Measurements from ENCODE around the gene MAN1A1. TPM values are rescaled to one million over a fixed set of nuclear protein-coding genes. Genes with fewer than 3 reads are reported as not detected.

Gene MAN1A1
- total RNA-seq, 1 donor from 2014 or later, result 43.6 TPM

DNA sequence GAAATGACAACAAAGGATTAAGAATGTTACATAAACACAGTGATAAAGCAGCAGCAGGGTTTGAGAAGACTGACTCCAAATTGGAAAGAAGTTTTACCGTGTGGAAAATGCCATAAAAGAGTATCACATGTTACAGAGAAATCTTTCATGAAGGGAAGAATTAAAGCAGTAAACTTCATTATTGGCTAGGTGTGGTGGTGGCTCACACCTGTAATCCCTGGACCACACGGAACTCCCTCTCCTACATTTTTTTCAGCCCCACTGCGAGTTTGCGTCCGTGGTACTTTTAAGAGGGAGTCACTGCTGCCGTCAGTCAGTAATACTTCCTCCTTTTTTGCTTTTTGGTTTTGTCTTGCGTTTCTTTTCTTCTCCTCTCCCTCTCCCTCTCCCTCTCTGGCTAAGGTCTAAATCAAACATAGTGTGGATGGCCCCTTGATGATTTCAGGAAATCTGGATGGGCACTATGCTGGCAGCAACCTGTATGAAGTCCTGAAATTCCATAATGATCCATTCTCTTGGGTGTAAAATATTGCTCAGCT, 112.3 kb downstream of the MAN1A1 start:
- DNase-seq (ENCODE audit: low read depth in 2 of 2), result no peak

DNA sequence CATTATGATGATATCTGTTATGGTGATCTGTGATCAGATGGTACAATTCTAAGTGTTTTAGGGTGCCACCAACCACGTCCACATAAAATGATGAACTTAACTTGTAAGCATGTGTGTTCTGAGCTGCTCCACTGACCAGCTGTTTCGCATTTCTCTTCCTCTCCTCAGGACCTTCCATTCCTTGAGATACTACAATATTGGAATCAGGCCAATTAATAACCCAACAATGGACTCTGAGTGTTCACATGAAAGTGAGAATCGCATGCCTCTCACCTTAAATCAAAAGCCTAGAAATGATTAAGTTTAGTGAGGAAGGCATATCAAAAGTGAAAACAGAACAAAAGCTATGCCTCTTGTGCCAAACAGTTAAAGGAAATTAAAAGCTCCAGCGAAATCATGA, 114.6 kb downstream of the MAN1A1 start:
- DNase-seq (ENCODE audit: low read depth in 2 of 2), result no peak

DNA sequence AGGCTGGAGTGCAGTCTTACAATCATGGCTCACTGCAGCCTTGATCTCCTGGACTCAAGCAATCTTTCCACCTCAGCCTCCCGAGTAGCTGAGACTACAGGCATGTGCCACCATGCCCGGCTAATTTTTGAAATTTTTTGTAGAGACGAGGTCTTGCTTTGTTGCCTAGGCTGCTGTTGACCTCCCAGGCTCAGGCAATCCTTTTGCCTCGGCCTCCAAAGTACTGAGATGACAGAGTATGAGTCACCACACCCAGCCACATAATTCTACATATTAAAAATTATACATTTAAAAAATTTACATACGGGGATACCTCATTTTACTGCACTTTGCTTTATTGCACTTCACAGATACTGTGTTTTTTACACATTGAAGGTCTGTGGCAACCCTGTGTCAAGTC, 115.1 kb downstream of the MAN1A1 start:
- no peak for DNase-seq (ENCODE audit: low read depth in 2 of 2)

DNA sequence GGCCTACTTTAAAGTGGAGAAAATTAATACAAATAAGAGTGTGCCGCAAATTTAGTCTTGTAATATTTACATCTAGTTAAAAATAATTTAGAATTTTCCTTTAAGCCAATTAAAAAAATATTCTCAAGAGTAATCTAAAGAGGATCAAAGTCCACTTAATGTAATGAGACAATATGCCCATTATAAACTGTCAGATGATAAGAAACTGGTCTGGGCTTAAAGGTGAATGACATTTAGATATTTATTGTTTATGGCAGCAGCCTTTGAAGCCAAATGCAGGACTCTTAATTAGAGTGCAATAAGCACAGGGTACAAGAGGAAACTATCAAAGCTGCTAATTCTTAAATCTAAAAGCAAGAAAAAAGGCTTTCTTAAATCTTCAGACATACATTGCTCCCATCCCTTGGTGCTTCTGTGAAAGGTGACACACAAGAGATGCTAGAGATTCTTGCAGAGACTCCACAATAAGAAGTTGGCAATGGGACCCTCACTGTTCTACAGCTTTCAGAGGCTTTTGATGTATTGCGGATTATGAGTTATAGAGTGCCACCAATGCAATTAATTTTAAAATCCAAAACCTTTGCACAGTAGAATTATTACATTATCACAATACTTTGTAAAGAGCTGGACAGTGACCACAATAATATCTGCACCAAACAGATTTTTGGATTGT, 116.1 kb downstream of the MAN1A1 start:
- DNase-seq (ENCODE audit: low read depth in 2 of 2), result no peak

DNA sequence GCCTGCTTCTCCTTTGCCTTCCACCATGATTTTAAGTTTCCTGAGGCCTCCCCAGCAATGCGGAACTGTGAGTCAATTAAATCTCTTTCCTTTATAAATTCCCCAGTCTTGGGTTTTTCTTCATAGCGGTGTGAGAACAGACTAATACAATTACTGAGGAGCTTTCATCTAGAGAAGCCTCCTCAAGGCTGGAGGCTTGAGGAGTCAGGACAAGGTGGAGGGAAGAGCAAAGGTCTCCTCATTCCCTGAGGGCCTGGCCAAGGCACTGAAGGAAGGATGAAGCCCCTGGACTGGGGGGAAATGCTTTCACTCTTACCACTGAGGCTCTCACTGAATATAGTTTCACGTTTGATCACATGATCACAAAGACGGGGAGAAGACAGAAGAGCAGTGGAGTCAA, 118.2 kb downstream of the MAN1A1 start:
- no peak for DNase-seq (ENCODE audit: low read depth in 2 of 2)

DNA sequence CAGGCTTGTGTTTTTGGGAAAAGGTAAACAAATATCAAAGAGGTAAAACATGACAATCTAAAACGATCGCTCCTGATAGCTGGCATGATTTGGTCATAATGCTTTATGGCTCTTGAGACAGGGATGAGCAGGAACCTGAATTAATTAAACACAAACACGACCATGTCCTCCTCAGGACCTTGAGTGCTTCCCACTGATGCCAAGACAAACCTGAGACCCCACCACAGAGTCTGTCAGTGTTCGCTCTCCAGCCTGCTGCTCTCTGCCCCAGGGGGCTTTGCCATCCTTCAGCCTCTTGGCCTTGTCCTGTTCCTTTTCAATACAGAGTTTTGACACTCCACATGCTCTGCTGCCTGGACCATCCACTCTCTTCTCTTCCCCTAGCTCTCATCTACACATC, 119.4 kb downstream of the MAN1A1 start:
- DNase-seq (ENCODE audit: low read depth in 2 of 2), result no peak

DNA sequence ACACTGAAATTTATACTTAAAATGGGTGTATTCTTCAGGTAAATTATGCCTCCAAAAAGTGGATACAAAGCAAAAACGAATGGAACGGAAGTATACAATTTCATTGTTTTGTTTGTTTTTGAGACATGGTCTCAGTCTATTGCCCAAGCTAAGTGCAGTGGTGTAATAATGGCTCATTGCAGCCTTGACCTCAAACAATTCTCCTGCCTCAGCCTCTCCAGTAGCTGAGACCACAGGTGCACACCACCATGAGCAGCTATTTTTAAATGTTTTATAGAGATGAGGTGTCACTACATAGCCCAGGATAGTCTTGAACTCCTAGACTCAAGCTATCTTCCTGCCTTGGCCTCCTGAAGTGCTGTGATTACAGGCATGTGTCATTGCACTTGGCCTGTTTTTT, 122.2 kb downstream of the MAN1A1 start:
- DNase-seq (ENCODE audit: low read depth in 2 of 2), result no peak

DNA sequence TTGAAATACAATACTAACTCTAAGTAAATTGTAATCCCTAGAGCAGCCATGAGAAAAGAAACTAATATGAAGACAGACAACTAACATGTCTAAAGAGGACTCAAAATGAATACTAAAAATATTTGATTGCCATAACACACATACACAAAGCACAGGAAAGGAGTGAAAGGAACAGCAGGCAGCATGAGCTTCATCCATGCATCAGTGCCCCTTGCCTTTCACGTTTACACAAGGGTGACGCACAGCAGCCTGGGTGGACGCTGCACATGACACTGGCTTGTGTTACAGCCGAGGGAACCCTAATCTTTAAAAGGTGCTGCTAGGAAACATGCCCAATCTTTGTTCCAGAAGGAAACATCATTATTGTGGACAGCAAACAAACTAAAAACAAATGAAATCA, 123.5 kb downstream of the MAN1A1 start:
- no peak for DNase-seq (ENCODE audit: low read depth in 2 of 2)

DNA sequence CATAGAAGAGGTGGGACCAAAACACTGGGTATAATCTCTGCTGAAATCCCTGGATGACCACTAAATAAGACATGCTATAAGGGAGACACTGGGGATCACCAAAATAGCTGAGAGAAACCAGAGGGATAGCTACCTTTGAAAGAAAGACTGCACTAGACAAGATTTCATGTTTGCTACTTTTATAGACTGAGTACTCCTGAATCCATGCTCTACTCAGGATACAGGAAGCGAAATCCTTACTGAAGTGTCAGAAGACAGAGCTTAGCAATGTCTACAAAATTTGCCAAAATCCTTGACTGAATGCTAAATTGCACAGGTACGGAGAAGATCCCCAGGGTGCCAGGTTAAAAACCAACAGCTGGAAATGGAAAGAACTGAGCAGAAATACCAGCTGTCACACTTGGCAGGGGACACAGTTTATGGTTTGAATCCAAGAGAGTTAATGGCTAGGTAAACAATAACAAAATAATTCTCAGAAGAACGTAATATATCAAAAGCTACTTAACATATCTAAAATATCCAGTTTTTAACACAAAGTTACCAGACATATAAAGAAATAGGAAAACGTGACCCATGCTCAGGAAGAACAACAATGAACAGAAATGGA, 125.4 kb downstream of the MAN1A1 start:
- DNase-seq (ENCODE audit: low read depth in 2 of 2), result no peak

DNA sequence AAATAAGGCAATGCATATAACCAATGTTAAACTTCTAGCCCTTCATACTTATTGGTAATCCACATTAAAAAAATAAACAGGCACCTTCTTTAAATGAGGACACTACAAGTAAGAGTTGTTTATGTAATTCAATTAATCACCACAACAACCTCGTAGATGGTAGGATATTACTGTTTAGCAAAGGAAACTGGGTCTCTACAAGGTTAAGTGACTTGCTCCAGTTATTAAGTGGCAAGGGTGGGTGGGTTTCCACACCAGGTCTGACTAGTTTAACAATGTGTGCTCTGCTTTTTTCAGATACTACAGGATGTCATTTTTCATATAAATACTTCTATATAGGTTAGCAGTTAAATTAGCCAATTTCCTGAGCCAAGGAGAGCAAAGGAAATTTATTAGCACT, 129.1 kb downstream of the MAN1A1 start:
- no peak for DNase-seq (ENCODE audit: low read depth in 2 of 2)

DNA sequence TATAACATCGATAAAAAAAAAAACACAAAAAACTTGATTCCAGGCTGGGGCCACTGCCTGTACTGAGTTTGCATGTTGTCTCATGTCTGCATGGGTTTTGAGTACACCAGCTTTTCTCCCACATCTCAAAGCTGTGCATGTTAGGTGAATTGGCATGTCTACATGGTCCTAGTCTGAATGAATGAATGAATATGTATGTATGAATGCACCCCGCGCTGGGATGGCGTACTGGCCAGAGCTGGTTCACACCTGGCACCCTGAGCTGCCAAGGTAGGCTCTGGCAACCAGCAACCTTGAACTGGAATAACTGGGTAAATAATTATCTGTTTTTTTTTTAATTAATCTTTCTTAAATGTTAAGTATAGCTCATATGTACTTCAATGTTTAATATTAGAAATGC, 131.0 kb downstream of the MAN1A1 start:
- DNase-seq (ENCODE audit: low read depth in 2 of 2), result no peak

DNA sequence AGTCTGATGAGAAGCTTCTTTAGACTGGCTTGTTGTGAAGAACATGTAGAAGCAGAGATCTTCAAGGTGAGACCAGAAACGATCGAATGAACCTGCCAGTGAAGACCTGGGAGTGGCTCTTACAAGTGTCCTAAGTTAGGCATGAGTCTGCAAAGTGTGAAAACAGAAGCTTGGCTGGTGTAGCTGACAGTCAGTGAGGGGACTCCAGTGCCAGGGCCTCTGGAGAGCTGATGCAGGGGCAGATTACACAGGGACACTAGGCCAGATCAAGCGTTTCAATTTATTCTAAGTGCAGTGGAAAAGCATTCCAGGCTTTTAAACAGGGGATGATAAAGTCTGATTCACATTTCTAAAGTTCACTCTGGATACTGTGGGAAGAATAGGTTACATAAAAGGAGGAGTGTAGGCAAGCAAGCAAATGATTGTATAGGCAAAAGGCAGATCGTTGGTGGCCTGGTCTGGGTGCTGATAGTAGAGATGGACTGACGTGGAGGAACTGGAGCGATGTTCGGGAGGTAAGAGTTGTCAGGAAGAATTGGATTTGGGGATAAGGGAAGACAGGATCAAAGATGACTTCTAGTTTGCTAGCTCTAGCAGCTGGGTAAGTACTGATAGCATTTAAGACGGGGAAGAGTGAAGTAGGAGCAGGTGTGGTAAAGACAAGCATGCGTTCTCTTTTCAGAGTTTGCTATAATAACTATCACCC, 133.5 kb downstream of the MAN1A1 start:
- DNase-seq (ENCODE audit: low read depth in 2 of 2), result no peak

DNA sequence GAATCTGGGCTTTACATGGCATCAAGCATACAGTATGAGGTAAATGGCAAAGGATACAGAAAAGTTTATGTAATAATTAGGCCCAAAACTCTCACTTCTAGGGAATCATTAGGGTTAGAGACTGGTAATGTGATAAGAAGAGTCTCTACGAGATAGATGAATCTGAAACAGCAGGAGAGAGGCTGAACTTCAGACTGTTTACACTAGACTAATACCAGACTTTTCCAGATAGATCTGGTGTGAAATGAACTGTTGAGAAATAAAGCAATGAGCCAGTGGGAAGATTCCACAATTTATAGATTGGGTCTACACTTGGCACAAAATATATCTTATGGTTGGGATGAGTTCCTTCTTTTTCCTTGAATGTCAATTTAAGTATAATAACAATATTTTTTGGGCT, 134.3 kb downstream of the MAN1A1 start:
- DNase-seq (ENCODE audit: low read depth in 2 of 2), result no peak

DNA sequence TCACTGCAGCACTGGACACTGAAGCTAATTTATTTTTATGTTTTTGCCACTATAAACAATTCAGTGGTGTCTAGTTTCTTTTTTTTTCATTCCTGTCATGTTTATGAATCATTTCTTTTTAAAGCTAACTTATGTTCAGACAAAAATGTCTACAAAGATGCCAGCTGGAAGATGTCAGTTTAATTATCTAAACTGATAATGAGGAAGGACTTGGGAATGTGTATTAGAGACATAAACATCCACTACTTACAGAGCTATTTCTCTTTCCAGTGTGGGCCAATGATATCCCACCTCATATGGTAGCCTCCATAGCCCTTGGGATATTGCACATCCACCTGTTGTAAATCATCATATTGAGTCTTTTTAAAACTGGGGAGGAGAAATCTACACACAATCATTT, 139.0 kb downstream of the MAN1A1 start:
- DNase-seq (ENCODE audit: low read depth in 2 of 2), result no peak

DNA sequence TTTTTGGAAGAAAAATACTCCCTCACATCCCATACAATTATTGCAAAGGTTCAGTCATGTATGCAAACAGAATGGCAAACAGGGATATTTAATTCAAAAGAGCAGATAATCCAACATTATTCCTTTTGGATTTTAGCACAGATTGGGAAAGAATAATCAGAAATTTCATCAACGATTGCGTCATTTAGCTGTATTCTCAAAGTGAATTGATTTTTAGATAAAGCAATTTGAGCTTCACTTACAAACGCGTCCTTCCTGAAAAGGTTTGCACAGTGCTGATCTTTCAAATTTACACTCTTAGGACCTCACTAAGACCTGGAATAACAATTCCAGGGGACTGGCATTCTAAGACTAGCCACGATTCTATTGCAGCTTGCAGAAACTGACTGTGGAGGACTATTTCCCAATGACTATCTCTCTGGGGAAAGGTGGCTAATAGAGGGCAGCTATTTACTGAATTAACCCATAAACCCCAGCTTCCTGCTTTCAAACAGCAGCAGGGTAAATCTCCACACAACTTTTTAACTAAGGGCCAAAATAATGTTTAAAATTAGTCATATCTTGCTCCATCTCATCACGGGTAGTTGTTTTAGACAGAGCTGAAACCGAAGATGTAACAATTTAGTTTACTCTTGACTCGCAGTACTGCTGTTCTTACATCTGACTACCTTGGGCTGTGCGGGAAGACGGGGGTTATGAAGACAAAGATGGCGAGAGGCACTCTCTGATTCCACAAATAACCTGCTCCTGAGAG, 139.9 kb downstream of the MAN1A1 start:
- no peak for DNase-seq (ENCODE audit: low read depth in 2 of 2)

DNA sequence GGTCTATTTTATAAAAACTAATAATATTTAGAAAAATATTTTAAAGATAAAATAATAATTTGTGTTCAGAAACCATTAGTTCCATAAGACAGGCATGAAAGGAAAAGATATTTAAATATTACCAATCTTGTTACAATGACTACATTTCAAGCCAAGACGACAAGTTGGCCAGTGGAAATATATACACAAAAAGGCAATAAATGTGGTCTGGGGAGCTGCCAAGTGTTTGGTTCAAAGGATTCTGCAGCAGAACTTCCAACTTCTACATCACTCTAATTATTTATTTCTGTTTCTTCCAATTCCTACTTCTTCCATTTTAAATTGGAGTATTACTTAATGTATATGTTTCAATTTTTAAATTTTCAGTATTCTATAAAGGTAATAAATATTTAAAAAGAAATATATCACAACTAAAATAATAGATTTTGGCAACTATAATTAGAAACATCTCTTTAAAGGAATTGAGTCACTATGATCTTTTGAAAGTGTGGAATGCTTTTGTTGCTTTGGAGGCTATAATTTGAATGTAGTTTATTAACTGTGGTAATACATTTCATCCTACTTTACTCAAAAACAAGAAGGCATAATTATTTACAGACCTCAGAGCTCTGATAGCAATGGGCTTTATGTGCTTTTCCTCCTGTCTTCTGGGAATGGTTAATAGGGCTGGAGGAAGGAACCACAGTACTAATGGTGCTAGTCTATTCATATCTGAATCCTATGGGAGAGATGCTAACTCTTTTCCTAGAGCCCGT, 141.4 kb downstream of the MAN1A1 start:
- no peak for DNase-seq (ENCODE audit: low read depth in 2 of 2)

DNA sequence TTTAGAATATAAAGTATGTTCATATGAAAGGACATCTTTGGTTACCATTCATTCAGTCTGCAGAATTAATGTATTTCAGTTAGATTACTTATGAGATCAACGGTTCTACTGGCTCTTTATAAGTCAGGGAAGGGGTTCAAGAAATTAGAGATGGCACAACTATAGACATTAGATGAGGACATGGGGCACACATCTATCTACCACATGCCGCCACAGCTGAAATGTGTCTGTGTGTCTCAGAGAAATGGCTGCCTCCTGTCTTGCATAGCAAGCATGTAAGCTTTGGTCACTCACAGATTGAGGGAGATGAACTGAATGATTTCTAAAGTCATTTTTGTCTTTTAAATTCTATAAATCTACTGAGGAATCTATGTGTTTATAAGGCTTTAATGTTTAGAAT, 142.2 kb downstream of the MAN1A1 start:
- no peak for DNase-seq (ENCODE audit: low read depth in 2 of 2)

DNA sequence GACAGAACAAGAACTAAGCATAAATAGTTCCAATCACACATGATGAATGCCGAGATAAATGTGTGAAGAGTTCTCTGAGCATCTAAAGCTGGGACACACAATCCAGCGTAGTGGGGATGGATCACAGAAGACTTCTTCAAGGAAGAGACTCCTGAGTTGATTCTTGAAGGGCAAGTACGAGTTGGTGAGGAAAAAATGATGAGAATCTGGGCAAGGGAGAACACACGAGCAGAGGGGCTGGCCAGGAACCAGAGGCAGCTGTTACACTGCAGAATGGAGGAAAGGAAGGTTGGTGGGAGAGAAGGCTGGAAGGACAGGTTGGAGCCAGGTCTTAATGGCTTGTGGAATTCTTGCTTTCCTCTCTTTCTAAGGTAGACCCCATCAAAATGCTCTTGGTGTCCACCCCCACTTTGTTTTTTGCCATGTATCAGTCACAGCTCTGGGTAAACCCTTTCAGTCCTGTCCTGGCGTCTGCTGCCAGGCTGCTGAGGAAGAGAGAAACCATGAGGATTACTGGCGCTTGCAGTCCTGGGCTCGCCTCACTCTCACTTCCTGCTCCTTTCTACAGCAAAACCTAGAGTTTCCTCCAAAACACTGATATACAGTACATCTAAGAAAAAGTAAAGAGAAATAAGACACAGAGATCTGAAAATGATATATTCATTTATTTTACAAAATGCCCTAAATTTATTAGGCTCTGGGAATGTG, 143.5 kb downstream of the MAN1A1 start:
- DNase-seq (ENCODE audit: low read depth in 2 of 2), result no peak

DNA sequence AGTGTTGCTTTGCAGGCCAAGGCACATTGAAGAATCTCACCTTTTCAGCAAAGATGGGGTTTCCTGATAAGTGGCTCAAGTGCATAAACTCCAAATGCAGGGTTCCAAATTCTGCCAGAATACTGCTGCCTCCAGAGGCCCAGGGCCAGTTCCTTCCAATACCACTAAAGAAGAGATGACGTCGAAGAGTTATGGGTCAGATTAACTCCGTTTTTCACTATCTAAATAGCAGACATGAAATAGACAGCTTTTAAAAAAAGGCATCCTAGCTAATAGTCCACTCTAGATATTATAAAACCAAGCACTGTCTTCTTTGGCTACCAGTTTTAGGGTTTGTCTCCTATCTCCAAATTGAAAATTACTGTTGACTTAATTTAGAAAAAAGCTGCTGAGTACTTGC, 144.8 kb downstream of the MAN1A1 start:
- DNase-seq (ENCODE audit: low read depth in 2 of 2), result no peak

DNA sequence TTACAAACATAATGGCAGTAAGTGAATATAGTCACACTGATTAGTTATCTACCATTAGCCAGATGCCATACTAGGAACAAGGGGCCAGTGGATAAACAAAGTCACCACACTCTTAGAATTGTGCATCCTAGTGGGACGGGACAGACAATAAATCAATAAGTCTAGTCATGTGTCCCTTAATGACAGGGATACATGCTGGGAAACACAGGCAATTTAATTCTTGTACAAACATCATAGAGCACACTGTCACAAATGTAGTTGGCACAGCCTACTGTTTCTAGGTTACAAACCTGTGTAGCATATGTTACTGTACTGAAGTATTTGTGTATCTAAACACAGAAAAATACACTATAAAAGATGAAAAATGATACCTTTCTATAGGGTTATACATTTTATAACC, 148.1 kb downstream of the MAN1A1 start:
- no peak for DNase-seq (ENCODE audit: low read depth in 2 of 2)
